Activated CD4-positive, CD25-positive, alpha-beta regulatory T cell treated with anti-CD3 and anti-CD28 coated beads, Interleukin-2, amount 50 U/mL, for 16 hours (primary cell): ENCODE data around the gene MFAP1.

Source experiments
- DNase-seq: peaks from one replicate; pipeline ENCODE4 v3.0.0-alpha.2; 2020; ENCODE audit warnings: low read depth, low spot score

MFAP1 gene

GRCh38 chr15:43776101-43776717, 48.3 kb downstream of the MFAP1 start:
- no peak for DNase-seq

- DNase-seq: no peak
Observed at GRCh38 chr15:43775411-43775965, 49.0 kb downstream of the MFAP1 start.

- no peak for DNase-seq
Observed at GRCh38 chr15:43774062-43774461, 50.4 kb downstream of the MFAP1 start.

GRCh38 chr15:43772624-43773023, 51.9 kb downstream of the MFAP1 start:
- no peak for DNase-seq

GRCh38 chr15:43771816-43772215, 52.7 kb downstream of the MFAP1 start:
- DNase-seq: no peak

- no peak for DNase-seq
Observed at GRCh38 chr15:43769584-43770228, 54.8 kb downstream of the MFAP1 start.

- no peak for DNase-seq
Observed at GRCh38 chr15:43763819-43764446, 60.6 kb downstream of the MFAP1 start.

- no peak for DNase-seq
Observed at GRCh38 chr15:43762824-43763223, 61.7 kb downstream of the MFAP1 start.
